ENCODE results near the gene SH3YL1.

Gene SH3YL1

DNA sequence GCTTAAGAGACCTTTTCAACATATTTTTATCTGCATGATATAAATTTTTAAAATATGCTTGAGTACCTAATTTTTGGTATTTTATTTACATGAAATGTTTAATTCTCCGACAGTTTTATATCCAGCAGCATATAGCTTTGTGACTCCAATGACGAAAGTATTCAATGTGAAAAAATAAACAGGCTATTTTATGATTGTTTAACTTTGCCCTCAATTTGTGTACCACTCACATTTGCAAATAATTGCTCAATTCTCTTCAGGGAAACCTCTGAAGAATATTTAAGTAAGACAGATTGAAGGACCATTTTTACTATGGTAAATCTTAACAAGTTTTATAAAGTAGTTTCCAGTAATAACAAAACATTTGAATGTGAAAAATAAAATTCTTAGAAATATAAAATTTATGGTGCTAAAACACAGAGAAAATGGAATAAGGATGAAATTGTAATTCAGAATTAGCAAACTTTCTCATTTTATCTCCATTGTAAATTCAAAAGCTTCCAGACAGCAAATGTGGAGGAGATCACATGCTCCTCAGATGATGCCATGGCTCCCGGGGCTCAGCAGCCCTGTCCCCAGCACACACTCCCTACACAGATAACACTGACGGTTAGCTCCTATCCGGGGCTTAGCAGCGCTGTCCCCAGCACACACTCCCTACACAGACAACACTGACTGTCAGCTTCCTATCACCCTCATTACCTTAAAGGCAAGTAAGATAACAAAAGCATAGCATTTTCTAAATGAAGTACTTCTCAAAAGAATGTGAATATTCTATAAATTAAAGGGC lies 39.7 kb downstream of the SH3YL1 start:
- no peak for DNase-seq (ENCODE audit: low read depth in 3 of 3)

DNA sequence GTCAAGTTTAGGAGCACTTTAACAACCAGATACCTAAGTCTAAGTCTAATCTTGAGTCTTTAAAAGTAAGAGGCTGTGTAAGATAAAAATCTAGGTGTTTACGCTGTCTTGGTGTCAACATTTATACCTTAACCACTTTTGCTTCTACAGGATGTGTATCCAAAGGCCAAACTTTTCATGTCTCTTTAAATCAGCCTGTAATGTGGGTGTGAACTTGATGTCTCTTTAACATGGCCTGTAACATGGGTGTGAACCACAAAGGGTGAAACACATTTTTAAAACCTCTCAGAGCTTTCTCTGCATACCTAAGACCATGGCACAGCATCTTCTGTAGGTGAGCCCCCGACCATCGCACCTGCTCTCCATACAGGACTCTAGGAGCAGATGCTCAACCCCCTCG lies 40.4 kb downstream of the SH3YL1 start:
- DNase-seq (ENCODE audit: low read depth in 3 of 3), result no peak

DNA sequence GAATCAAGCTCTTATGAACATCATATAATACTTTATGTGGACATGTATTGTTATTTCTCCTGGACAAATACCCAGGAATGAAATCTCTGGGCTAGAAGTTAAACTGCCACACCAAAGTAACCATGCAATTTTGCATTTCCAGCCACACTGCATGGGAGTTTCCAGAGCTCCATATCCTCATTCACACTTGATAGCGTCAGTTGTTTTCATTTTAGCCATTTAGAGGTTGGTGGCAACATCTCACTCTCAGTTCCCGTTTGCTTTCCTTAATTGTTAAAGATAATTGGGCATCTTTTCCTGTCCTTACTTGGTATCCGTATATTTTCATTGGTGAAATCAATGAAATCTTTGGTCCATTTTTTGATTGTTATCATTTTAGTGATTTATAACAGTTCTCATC lies 47.8 kb downstream of the SH3YL1 start:
- no peak for DNase-seq (ENCODE audit: low read depth in 3 of 3)

DNA sequence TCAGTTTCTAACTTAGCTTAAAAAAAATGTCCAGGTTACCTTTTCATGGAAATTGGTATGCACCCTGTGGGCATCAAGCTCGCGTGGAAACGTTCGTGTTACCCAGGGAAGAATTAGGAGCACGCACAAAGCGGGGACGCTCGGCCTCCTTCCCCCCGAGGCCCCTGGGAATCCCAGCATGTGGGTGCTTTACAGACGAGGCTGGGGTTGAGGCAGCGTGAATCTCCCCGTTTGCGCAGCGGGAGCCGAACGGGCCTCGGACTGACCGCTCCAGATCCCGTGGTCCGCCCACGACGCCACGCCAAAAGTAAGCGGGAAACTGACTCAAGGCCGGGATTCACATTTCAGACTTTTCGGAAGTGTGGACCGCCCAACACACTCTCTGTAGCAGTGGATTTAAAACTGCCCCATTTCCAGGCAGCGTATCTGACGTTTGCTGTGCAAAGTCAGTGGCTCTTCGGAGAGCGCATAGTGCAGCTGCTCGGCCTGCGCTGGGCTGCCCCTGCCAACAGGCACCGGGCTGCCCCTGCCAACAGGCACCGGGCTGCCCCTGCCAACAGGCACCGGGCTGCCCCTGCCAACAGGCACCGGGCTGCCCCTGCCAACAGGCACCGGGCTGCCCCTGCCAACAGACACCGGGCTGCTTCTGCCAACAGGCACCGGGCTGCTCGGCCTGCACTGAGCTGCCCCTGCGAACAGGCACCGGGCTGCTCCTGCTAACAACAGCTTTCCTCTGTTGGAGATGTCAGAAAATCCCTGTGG lies 49.7 kb downstream of the SH3YL1 start:
- no peak for DNase-seq (ENCODE audit: low read depth in 3 of 3)

DNA sequence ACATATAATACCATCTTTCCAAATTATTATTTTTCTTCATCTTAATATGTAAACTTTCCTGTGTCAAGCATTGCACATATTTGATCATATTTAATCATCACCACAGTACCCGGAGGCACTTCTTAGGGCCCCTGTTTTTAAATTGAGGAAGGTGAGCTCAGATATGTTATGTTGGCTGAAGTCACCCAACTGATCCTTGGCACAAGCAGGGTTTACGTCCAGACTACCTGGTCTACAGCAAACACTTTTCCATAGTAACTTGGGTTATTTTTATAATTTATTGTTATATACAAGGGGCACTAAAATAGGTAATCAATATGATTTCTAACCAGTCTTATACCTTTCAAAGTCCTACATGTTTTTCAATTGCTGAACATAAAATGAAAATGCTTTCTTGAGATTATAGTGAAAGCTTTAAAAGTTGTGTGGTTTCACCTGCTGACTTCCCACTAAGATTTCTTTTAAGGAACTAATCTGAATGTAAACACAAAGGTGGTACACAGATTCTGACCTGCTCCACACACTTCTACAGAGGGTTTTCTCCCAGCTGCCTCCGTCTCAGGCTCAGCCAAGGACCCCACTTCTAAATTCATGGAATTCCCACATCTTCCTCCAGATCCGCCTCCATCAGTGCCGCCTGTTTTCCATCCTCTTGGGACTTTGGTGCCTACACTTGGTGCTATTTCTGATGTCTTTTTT lies 52.2 kb downstream of the SH3YL1 start:
- DNase-seq (ENCODE audit: low read depth in 3 of 3), result no peak

DNA sequence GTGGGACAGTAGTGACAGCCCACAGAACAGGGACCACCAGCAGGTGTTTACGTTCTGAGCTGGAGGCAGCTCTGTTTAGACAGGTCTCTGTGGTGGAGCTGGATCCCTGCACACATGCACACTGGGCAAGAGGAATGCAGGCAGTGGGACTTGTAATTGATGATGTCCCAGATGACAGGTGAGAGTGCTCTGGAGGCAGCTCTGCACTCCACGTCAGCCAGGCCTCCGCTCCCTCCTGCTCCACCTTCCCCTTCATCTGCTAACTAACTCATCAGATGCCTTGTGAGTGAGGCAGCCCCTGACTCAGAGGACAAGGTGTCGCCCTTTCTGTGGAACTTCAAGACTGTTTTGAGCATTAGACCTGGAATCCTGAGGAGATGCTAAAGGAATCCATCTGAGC lies 53.2 kb downstream of the SH3YL1 start:
- DNase-seq (ENCODE audit: low read depth in 3 of 3), result no peak

DNA sequence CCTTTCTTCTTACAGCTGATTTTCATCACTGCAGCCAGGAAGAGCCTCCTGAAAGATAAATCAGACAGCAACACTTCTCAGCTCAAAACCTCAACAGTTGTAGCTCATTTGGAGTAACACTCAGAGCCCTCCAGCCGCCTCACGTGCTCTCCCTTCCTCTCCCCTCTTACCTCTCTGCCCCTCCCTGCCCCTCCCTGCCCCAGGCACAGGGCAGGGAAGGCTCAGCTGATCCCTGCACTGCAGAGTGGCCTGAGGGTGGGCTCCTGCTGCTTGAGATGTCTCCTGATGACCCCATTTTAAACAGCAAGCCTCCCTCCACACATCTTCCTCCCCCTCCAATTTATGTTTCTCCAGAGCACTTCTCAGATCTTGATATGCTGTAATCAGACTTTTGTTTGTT lies 54.4 kb downstream of the SH3YL1 start:
- no peak for DNase-seq (ENCODE audit: low read depth in 3 of 3)

DNA sequence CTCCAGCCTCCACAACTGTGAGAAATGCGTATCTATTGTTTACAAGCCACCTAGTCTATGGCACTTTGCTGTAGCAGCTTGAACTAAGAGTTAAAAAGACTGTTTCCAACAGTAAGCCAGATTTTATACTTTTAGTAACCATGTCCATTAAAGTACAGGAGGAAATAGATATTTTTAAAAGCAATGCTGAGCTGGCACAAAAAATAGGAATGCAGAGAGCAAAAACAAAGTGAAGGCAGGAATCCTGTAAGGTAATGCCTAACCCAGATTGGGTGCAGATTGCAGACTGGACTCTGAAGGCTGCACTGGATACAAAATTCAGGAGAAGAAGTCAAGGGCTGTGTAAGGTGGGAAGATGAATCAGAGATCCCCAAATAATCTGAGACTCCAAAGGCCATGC lies 55.5 kb downstream of the SH3YL1 start:
- DNase-seq (ENCODE audit: low read depth in 3 of 3), result no peak

DNA sequence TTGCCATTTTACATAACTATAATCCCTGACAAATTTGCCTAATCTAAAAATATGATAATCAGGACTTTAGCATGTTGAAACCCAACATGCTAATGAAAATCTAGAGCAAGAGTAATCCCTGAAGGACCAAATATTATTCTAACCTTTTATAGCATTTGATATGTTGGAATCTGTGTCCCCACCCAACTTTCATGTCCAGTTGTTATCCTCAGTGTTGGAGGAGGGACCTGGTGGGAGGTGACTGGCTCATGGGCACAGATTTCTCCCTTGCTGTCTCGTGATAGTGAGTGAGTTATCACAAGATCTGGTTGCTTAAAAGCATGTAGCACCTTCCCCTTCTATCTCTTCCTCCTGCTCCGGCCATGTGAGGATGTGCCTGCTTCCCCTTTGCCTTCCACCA lies 59.8 kb downstream of the SH3YL1 start:
- DNase-seq (ENCODE audit: low read depth in 3 of 3), result no peak

DNA sequence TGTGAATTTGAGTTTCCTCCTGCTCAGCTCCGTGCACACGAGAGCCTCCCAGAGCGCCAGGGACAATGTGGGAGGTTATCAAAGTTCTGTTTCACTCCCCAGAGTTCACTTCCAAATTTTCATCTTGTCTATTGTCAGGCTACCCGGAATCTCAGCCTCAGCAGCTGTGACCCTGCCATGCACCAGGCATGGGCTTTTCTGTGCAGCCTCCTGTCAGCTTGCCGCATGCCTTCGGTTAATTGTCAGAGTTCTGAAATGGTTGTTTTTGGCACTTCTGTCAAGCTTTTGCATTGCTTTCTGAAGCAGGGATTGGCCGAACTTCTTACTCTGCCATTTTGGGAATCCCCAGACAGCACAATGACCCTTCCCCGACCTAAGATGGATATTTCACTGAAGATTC lies 60.4 kb downstream of the SH3YL1 start:
- no peak for DNase-seq (ENCODE audit: low read depth in 3 of 3)

DNA sequence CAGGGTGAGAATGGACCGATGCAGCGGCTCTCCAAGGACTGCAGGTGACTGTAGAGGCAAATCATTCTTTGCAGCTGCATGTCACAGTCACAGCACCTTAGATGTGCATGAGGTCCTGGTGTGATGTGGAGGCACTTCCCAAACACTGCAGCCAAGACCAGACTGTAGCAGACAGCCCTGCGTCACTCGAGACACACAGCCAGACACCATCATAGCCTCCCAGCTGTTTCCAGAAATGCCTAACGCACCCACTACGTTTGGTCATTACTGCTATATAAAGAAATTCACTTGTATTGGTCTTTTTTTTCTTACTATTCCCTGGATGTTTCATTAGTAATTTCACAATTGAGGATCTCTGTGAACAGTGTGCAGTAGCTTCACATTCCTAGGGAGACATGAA lies 60.9 kb downstream of the SH3YL1 start:
- no peak for DNase-seq (ENCODE audit: low read depth in 3 of 3)

DNA sequence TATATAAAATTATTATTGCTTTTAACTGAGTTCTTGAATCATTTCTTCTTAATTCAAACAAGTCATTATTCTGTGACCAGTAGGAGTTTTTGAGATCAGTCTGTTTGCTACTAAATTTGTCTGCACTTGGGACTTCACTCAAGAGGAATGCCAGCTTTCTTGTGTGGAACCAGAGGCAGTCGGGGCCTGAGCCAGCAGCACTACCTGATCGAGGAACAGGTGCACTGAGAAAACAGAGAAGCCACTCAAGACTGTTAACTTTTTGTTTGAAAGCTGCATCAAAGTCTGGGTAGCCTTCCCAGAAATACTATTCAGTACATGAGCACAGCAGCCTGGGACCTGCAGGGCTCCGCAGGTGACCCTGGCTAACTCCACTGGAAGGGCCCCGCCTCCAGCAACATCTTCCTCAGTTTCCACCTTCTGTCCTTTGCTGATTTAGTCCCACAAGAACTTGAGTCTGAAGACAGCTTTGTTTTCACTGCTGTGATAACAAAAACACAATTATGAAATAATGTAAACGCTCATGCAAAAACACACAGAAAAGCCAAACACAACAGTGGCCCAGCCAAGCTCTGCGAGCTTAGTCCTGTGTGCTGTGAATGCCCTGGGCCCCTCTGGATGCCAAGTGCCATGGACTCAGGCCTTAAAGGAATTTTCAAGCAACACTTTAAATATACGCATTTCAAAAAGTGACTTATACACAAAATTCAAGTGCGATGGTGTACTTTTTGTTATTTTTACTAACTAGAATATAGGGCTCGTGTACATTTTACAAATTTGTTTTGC lies 62.0 kb downstream of the SH3YL1 start:
- no peak for DNase-seq (ENCODE audit: low read depth in 3 of 3)

DNA sequence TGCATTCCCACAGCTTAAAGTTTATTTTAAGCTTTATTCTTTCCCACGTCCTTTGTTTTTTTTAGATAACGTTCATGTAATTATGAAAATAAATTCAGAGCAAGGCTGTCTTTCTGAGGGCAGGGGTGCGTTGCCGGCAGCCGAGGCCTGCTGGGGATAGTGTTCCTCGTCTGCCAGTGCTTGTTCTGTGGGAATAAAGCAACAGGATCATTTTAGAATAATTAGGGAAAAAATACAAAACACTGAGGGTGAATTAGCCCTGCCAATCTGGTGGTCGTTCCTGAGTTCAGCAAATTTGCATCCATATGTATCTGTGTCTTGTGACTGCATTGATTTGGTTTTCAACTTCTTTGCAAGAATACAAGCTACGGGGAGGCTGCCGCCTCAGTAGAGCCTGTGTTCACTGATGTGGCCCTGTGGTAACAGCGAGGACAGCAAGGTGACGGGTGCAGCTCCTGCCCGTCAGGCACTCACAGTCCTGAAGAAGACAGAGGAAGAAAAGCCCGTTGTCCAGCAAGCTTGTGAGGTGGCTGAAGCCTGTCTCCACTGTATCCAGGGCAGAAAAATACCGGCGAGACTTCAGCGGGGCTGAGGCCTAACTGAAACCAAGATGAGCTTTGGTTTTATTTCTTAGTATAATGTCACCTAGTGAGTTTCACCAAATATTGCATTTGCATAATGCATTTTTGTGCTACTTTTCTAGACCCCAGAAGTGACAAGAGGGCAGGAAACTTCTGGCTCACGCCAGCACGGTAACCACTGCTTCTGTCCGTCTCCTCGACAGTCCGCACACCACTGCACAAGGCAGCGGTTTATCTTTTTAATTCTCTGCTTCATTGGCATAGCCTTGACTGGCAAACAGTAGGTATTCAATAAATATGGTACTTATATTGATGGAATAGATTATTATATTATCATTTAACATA lies 64.5 kb downstream of the SH3YL1 start:
- no peak for DNase-seq (ENCODE audit: low read depth in 3 of 3)

DNA sequence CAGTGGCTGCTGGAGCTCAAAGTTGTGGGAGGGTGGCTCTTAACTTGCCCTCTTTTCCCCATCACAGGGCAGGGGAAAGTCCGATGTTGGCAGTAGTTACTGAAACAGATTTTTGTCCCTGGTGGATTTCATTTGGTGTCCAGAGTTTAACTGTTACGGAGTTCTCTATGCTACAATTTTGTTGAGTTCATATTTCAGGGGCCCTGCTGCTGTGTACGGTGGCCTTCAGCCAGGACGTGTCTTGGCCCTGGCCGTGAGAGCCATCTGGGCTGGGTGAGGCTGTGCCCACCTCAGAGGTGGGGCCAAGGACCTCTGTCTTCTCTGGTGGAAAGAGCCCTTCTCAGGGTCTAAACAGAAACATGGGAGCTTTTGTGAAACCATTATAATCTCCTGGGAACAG lies 67.4 kb downstream of the SH3YL1 start:
- DNase-seq (ENCODE audit: low read depth in 3 of 3), result no peak

DNA sequence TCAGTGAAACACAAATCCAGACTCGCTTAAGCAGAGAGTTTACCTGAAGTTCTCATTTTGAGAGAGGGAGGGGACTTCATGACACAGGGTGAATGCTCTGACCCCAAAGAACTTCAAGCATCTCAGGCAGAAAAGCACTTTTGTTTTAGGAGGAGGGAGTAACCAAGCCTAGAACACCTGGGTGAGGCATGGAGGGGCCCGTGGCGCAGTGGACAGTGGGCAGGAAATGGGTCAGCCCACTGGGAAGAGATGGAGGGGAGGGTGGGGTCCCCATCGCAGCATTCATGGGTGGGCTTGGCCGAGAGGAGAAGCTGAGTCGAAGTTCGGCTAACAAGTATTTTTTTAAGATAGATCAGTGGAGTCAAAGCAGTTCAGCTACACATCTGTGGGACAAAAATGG lies 67.9 kb downstream of the SH3YL1 start:
- no peak for DNase-seq (ENCODE audit: low read depth in 3 of 3)

DNA sequence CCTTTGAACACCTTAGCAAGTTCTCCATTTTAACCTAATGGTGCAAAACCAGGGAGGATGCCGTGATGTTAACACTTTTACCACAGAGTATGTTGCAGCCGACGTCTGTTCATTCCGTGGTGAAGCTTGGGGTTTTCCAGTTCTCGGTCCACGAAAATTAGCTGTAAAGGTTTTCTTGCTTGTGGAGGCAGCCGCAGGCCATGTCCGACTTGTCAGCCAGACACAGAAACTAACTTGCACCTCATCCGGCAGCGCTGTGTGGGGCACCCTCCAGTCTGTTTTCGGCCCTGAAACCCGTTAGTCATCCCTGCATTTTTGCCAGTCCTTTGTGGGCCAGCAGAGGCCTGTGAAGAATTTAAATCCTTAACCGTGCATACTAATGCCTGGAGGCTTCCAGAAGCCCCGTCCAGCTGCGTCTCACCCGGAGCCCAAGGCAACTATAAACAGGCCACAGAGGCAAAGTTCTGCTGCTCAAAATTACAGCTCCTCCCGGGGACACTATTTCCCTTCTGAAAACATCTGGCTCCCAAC lies 70.6 kb downstream of the SH3YL1 start:
- no peak for DNase-seq (ENCODE audit: low read depth in 3 of 3)

DNA sequence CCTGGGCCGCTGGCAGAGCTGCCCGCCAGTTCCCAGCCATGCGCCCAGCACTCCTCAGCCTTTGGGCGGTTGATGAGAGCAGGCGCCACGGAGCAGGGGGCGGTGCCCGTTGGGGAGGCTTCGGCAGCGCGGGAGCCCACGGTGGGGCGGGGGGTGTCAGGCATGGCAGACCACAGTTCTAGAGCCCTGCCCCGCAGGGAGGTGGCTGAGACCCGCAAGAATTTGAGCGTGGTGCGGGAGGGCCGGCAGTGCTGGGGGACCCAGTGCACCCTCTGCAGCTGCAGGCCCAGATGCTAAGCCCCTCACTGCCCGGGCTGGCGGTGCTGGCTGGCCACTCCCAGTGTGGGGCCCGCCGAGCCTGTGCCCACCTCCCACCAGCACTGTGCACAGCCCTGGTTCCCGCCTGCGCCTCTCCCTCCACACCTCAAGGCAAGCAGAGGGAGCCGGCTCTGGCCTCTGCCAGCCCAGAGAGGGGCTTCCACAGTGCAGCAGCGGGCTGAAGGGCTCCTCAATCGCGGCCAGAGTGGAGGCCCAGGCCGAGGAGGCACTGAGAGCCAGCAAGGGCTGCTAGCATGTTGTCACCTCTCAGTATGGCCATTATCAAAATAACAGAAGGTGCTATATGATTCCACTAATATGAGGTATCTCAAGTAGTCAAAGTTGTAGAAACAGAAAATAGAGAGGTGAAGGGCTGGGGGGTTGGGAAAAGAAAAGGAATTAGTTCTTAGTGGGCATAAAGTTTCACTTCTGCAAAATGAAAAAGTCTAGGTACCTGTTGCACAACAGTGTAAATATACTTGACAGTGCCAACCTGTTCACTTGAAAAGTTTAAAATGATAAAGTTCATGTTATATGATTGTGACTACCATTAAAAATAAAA lies 72.3 kb downstream of the SH3YL1 start:
- DNase-seq (ENCODE audit: low read depth in 3 of 3), result no peak

DNA sequence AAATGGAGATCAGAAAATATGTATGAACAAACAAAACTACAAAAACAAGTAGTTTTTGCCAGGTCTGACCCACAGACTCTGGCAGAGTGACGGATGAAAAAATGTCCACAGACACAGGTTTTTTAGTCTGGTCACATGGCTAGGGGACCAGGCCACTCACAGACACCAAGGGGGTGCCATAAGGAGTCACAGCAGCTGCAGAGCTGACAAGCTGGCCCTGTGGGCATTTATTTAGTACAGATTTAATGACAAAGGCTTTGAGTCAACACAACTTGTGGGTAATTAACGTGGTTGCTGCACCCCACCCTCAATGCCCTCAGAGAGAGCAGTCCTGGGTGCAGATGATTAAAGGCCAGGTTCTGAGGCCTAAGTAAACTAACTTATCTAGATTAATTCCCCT lies 76.0 kb downstream of the SH3YL1 start:
- no peak for DNase-seq (ENCODE audit: low read depth in 3 of 3)

DNA sequence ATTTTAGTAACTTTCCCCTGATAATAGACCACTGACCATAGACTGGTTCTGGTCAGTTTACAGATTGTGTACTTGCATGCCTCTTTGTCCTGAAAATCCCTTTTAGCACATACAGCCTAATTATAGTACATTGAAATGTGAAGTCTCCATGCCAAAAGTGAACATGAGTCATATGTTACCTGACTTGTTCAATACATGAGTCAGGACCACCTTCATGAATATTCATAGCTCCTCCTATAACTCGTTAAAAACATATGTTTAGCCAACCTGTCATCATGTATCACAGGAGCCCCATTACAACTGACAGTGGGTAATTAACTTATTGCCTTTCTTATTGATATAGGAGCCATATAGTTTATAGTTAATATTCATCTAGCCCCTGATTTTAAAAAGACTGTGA lies 78.6 kb downstream of the SH3YL1 start:
- DNase-seq (ENCODE audit: low read depth in 3 of 3), result no peak

DNA sequence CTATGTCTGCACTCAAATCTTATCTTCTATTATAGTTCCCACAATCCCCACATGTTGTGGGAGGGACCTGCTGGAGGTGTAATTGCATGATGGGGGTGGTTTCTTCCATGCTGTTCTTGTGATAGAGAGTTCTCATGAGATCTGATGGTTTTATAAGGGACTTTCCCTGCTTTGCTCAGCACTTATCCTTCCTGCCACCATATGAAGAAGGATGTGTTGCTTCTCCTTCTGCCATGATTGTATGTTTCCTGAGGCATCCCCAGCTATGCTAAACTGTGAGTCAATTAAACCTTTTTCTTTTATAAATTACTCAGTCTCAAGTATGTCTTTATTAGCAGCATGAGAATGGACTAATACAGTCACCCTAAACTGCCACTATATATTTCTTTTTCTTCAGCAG lies 79.1 kb downstream of the SH3YL1 start:
- DNase-seq (ENCODE audit: low read depth in 3 of 3), result no peak

Data from stimulated activated CD4-positive, alpha-beta T cell treated with anti-CD3 and anti-CD28 coated beads, TNF-alpha, amount 100 ng/mL, for 4 hours (primary cell).